GM12873 (cell line): Measurements from ENCODE around the gene LRRC8B.

Experiments used
- CTCF ChIP-seq: IDR thresholded peaks from 2 replicates; pipeline ENCODE4 v1.5.1; 2012; ENCODE audit warnings: low read depth, mild to moderate bottlenecking, moderate library complexity, low read length, control low read depth; ENCODE audit not compliant: insufficient read depth; ENCODE audit errors: missing control alignments

The LRRC8B gene

GRCh38 chr1:89524369-89525168 is at the start of gene LRRC8B:
LRRC8B (plus strand) TSS chr1:89524829; CDS start chr1:89582651, 57,822 bp downstream.
- no peak for TF ChIP-seq CTCF

- TF ChIP-seq CTCF = no peak
These were observed 49.4 kb upstream of the LRRC8B start for GRCh38 chr1:89475269-89475668.

GRCh38 chr1:89476072-89476471 is 48.6 kb upstream of the LRRC8B start:
- no peak for TF ChIP-seq CTCF

- peak; percentile 82 for TF ChIP-seq CTCF
These were observed 41.4 kb upstream of the LRRC8B start for GRCh38 chr1:89483010-89483756.

GRCh38 chr1:89483757-89484077 is 40.9 kb upstream of the LRRC8B start:
- TF ChIP-seq CTCF = no peak

- TF ChIP-seq CTCF = no peak
These were observed 40.3 kb upstream of the LRRC8B start for GRCh38 chr1:89484092-89485038.
